VCaP (cell line): Measurements from ENCODE around the gene CPA3.

Experiments used
- H3K27ac ChIP-seq: fragments of 450-650 bp; 2 replicates; pipeline ENCODE4 v1.5.1; 2017
- TF ChIP-seq, protein P1 (sequence below): fragments of 450-650 bp; conservative IDR thresholded peaks from 2 replicates; pipeline ENCODE4 v1.5.1; 2017; ENCODE audit warnings: mild to moderate bottlenecking, moderate library complexity

CPA3 gene

DNA sequence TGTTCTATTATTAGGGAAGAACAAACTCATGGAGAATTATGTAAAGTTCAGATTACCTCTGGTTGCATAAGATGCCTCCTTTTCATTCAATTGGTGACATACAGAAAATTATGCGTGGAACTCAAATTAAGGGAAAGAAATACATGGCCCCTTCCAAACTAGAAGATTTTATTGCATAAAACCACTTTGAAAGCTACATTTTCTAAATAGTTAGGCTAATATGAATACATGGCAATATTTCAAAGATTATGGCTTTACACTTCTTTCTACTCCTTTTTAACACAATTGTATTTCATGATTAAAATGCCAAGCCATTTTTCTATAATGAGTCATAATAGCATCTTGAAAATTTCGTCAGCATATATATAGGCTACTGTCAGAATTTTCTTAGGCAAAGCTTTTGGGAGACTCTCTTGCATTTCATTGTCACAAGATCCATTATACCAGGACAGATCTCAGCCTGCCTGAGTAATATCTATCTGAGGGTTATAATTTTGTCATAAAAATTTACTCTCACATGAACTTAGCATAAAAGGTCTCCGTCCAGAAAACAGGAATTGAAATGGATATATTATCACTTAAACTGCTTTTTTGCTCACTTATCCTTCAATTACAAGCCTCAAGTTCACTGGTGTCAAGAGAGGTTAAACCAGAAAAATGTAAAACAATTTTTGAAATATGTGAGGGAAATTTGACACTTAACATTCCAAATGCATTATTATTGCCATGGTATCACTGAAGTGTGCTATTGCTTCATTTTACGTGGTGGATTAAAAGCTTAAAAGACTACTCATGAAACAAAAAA, 37.1 kb downstream of the CPA3 start:
- H3K27ac ChIP-seq = no peak overlapping the region
- TF ChIP-seq, protein P1, sequence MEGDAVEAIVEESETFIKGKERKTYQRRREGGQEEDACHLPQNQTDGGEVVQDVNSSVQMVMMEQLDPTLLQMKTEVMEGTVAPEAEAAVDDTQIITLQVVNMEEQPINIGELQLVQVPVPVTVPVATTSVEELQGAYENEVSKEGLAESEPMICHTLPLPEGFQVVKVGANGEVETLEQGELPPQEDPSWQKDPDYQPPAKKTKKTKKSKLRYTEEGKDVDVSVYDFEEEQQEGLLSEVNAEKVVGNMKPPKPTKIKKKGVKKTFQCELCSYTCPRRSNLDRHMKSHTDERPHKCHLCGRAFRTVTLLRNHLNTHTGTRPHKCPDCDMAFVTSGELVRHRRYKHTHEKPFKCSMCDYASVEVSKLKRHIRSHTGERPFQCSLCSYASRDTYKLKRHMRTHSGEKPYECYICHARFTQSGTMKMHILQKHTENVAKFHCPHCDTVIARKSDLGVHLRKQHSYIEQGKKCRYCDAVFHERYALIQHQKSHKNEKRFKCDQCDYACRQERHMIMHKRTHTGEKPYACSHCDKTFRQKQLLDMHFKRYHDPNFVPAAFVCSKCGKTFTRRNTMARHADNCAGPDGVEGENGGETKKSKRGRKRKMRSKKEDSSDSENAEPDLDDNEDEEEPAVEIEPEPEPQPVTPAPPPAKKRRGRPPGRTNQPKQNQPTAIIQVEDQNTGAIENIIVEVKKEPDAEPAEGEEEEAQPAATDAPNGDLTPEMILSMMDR = no peak

DNA sequence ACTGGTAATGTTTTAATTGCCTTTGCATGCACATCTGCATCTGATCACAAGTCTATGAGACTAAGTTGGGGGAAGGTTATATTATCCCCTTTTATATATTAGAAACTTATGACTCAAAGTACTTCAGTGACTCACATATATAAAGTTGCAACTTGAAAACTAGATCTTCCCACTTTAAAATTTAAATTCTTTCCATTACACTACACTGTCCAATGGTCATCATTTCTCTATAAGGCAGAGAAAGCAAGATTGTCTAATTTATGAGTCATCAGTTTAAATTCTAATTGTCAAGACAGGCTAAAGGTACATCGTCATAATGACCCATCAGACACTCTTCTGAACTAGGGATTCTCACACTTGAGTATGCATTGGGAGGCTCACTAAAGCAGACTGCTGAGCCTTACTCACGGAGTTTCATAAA, 37.9 kb downstream of the CPA3 start:
- TF ChIP-seq, protein P1 = no peak

DNA sequence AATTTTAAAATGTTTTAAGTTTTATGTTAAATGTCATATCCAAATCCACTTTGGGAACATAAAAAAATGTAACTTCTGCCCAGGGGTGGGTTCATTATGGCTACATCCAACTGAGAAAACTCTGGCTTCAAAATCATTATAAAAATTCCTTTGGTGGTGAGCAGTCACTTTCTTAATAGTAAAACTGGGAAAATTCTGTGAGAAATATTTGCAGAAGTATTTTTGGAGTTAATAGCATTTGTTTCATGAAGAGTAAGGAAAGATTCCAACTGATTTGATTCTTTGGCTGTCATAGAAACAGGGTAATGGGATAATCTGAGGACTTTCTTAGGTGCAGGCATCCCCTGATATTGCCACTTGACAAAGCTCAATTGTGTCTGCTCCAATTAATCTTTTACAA, 38.8 kb downstream of the CPA3 start:
- H3K27ac ChIP-seq = no peak overlapping the region
- TF ChIP-seq, protein P1 = no peak

More for the DNA sequence above, 37.9 kb downstream of the CPA3 start:
- no peak overlapping the region for H3K27ac ChIP-seq

DNA sequence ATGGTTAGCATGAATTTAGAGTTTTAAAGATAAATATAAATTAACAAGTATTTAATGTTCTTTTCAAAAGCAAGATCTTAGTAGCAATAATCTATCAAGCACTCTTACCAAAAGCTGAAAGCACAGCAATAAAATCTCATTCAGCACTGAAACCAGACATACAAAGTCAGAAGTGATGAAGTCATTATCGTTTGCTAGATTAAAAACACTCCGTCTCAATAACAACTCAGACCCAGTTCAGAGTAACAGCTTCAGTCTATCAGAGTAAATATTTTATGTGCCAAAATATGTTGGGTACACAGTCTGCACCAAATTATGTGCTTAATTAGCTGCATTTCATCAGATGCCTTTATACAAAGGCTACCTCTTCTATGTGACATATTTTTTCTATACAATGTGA, 41.6 kb downstream of the CPA3 start:
- TF ChIP-seq, protein P1 = no peak

DNA sequence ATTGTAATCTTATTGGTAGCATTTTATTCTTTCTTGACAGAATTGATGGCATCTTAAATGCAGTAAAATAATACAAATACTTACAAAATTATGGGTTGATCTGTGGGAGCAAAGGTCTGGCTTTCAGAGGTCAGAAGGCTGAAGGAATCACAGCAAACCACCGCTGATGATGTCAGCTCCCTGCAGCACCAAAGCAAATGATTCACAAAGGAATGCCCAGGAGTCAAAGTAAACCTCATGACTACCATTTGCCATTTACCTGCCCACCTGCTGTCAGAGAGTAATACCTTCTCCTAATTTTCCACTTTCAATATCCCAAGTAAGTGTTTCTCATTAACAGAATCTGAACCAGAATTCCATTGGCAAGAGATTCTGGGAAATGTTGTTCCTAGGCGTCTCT, 46.1 kb downstream of the CPA3 start:
- H3K27ac ChIP-seq = no peak overlapping the region
- TF ChIP-seq, protein P1 = no peak

More for the DNA sequence above, 41.6 kb downstream of the CPA3 start:
- H3K27ac ChIP-seq = no peak overlapping the region

DNA sequence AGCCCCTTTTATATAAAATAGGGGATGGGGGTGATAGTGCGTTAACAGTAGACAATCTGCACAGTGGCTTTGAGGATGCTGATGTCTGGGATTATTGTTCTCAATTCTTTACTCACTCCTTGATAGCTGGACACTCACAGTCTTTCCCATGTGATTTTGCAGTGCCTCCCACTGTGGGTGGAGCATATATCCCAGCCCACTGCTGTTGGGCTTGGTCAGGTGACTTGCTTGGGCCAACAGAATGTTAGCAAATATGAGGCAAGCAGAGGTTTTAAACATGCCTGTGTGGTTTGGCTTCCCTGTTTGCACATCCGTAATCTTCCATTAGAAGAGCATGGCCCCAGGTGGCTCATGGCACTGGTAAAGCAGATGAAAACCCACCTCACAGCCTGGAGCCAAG, 46.5 kb downstream of the CPA3 start:
- no peak overlapping the region for H3K27ac ChIP-seq
- TF ChIP-seq, protein P1 = no peak

DNA sequence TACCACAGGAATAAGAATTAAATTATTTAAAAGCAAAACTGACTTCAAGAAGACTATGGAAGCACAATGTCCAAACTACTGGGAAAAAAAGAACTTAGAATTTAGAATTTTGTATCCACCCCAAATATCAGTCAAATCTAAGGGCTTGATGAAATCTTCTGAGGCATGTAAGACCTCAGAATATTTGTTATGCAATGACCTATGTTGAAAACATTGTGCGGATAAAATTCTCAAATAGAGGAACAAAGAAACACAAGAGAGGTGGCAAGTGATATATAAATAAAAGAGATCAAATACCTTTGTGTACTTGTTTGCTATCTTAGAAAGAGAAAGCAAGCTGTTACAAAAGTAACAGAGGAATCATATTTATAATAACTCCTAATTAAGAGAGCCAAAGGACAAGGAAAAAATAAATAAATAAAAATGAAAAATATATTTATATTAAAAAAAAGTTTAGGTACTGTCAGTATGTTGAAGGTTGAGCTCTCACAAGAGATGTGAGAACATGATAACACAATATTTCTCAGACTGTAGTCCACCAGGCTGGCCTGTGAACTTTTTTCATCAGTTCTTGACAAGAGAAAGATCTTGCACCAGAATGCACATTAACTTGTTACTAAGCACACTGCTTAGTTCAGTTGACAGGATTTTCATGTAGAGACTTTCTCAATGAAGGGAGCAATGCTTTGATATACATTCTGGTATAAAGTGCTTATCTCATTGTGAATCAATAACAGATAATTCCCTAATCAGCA, 50.0 kb downstream of the CPA3 start:
- TF ChIP-seq, protein P1 = no peak
- no peak overlapping the region for H3K27ac ChIP-seq
